ENCODE measurements around the gene SEC24D.

SEC24D gene

GRCh38 chr4:118872181-118872580 lies 36.3 kb upstream of the SEC24D start:
- Histone ChIP-seq H3K36me3 (ENCODE audit: insufficient read depth, low read length) (no peaks in the 10 kb centered on the region), H3K79me2 (ENCODE audit: insufficient read depth, low read length) (no peaks in the 10 kb centered on the region), H3K4me1 (ENCODE audit: insufficient read depth, low read length, poor library complexity, severe bottlenecking) (no peaks in the 10 kb centered on the region), H3K27me3 (ENCODE audit: insufficient read depth, low read length, poor library complexity, severe bottlenecking) (no peaks in the 10 kb centered on the region), H3K9me2 (replicated peaks; ENCODE audit: low read depth, low read length) (no peaks in the 10 kb centered on the region), H2AFZ (ENCODE audit: low read length) (no peak overlapping the region), H4K20me1 (ENCODE audit: insufficient read depth, low read length, poor library complexity, severe bottlenecking) (no peaks in the 10 kb centered on the region), H3K4me2 (ENCODE audit: low read depth, low read length, poor library complexity, severe bottlenecking) (no peak overlapping the region), H3K4me3 (ENCODE audit: low read length, poor library complexity, severe bottlenecking) (no peak overlapping the region), H3F3A (ENCODE audit: low read depth) (no peaks in the 10 kb centered on the region), H3K9ac (ENCODE audit: low read depth, low read length, poor library complexity, severe bottlenecking) (no peak overlapping the region), H3K9me3 (ENCODE audit: insufficient read depth, low read depth, low read length) (no peaks in the 10 kb centered on the region)
- TF ChIP-seq, protein P1, sequence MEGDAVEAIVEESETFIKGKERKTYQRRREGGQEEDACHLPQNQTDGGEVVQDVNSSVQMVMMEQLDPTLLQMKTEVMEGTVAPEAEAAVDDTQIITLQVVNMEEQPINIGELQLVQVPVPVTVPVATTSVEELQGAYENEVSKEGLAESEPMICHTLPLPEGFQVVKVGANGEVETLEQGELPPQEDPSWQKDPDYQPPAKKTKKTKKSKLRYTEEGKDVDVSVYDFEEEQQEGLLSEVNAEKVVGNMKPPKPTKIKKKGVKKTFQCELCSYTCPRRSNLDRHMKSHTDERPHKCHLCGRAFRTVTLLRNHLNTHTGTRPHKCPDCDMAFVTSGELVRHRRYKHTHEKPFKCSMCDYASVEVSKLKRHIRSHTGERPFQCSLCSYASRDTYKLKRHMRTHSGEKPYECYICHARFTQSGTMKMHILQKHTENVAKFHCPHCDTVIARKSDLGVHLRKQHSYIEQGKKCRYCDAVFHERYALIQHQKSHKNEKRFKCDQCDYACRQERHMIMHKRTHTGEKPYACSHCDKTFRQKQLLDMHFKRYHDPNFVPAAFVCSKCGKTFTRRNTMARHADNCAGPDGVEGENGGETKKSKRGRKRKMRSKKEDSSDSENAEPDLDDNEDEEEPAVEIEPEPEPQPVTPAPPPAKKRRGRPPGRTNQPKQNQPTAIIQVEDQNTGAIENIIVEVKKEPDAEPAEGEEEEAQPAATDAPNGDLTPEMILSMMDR (conservative IDR thresholded peaks at IDR 0.05; ENCODE audit: low read length), result no peak
- no peak for TF ChIP-seq EZH2phosphoT487 (IDR thresholded peaks at IDR 0.05; ENCODE audit: borderline replicate concordance)

DNA sequence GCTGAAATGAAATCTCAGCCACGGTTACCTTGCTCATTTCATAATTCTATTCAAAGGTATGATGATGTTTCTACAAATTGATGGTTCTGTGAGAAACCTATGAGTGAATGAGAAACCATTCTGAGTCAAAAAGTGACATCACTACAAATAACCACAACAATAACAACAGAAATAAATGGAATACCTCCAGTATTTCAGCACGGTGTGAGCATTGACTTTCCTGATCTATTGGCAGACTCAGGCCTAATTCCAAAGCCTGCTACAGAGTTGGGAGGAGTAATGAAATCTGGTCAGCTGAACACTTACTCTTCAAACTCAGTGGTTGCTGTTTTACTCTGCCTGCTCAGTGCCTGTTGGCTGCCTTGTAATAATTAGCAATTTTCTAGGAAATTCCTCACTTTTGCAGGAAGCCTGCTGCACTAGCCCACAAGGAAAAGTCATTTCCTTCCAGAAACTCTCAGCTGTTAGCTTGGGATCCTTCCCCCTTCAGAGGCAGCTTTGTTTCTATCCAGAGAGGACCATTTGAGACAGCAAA lies 33.9 kb upstream of the SEC24D start:
- no peak overlapping the region for H3K4me2 ChIP-seq (ENCODE audit: low read depth, low read length, poor library complexity, severe bottlenecking)
- H3F3A ChIP-seq (ENCODE audit: low read depth), result no peaks in the 10 kb centered on the region
- no peaks in the 10 kb centered on the region for H3K4me1 ChIP-seq (ENCODE audit: insufficient read depth, low read length, poor library complexity, severe bottlenecking)
- no peaks in the 10 kb centered on the region for H4K20me1 ChIP-seq (ENCODE audit: insufficient read depth, low read length, poor library complexity, severe bottlenecking)
- H3K27me3 ChIP-seq (ENCODE audit: insufficient read depth, low read length, poor library complexity, severe bottlenecking), result no peaks in the 10 kb centered on the region
- no peaks in the 10 kb centered on the region for H3K36me3 ChIP-seq (ENCODE audit: insufficient read depth, low read length)
- H3K79me2 ChIP-seq (ENCODE audit: insufficient read depth, low read length), result no peaks in the 10 kb centered on the region
- no peak overlapping the region for H3K4me3 ChIP-seq (ENCODE audit: low read length, poor library complexity, severe bottlenecking)
- no peaks in the 10 kb centered on the region for H3K9me2 ChIP-seq (replicated peaks; ENCODE audit: low read depth, low read length)
- TF ChIP-seq EZH2phosphoT487 (IDR thresholded peaks at IDR 0.05; ENCODE audit: borderline replicate concordance), result no peak
- TF ChIP-seq, protein P1 (conservative IDR thresholded peaks at IDR 0.05; ENCODE audit: low read length), result no peak
- no peaks in the 10 kb centered on the region for H3K9me3 ChIP-seq (ENCODE audit: insufficient read depth, low read depth, low read length)
- no peak overlapping the region for H2AFZ ChIP-seq (ENCODE audit: low read length)
- H3K9ac ChIP-seq (ENCODE audit: low read depth, low read length, poor library complexity, severe bottlenecking), result no peak overlapping the region

DNA sequence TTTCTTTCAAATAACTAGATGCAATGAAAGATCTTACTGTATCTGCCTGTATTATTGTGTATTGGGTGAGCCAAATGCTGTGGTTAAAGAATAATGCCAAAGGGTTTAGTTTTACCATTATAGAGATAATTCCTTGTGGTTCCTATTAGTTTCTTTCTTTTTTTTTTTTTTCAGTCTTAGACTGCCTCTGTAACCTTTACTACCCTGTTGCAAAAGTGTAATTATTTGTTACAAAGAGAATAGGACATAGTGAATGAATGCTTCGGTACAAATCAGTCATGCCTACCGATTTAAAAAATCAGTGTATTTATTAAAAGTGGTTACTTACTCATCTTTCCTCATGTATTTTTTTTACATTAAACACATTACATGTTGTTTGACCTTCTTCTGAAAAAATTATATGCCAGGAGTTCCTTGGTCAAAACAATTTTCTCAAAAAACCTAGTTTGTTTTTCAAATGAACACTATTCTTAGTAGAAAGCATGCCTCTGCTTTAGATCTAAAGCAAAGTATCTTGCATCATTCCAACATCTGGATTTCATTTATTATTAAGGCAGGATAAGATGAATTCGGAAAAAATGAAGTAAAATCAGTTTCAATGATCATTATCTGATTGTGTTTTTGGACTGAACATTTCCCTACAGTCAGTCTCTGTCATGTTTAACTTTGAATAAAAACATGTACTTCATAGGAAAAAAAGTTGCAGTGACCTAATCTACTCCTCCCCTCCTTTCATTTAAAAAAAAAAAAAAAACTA lies 31.6 kb upstream of the SEC24D start:
- H2AFZ ChIP-seq (ENCODE audit: low read length), result no peak overlapping the region
- H4K20me1 ChIP-seq (ENCODE audit: insufficient read depth, low read length, poor library complexity, severe bottlenecking), result no peaks in the 10 kb centered on the region
- H3K9me3 ChIP-seq (ENCODE audit: insufficient read depth, low read depth, low read length), result no peaks in the 10 kb centered on the region
- TF ChIP-seq, protein P1 (conservative IDR thresholded peaks at IDR 0.05; ENCODE audit: low read length), result no peak
- no peak for TF ChIP-seq EZH2phosphoT487 (IDR thresholded peaks at IDR 0.05; ENCODE audit: borderline replicate concordance)
- H3K36me3 ChIP-seq (ENCODE audit: insufficient read depth, low read length), result no peaks in the 10 kb centered on the region
- H3K9me2 ChIP-seq (replicated peaks; ENCODE audit: low read depth, low read length), result no peaks in the 10 kb centered on the region
- H3K79me2 ChIP-seq (ENCODE audit: insufficient read depth, low read length), result no peaks in the 10 kb centered on the region
- H3K27me3 ChIP-seq (ENCODE audit: insufficient read depth, low read length, poor library complexity, severe bottlenecking), result no peaks in the 10 kb centered on the region
- no peak overlapping the region for H3K4me2 ChIP-seq (ENCODE audit: low read depth, low read length, poor library complexity, severe bottlenecking)
- no peaks in the 10 kb centered on the region for H3K4me1 ChIP-seq (ENCODE audit: insufficient read depth, low read length, poor library complexity, severe bottlenecking)
- no peak overlapping the region for H3K9ac ChIP-seq (ENCODE audit: low read depth, low read length, poor library complexity, severe bottlenecking)
- no peak overlapping the region for H3K4me3 ChIP-seq (ENCODE audit: low read length, poor library complexity, severe bottlenecking)
- H3F3A ChIP-seq (ENCODE audit: low read depth), result no peaks in the 10 kb centered on the region
